Middle frontal gyrus (tissue), 1 donor: ENCODE results near the gene TACC2.
"Not testable (repeated sequence)": the region's sequence is repeated elsewhere in the genome, so short reads cannot be mapped to it uniquely, and the experiment has no call there.

ENCODE experiments used
- DNase-seq: peaks from one replicate; pipeline ENCODE4 v3.0.0-alpha.2; 2015; ENCODE audit warnings: low spot score; ENCODE audit errors: extremely low spot score

The TACC2 gene

GRCh38 chr10:121983852-121984251, 5.1 kb upstream of the TACC2 start:
- no peak for DNase-seq

- DNase-seq = no peak
Measured at GRCh38 chr10:121984463-121984862, 4.5 kb upstream of the TACC2 start.

- no peak for DNase-seq
Measured at GRCh38 chr10:121990015-121990677, 1.2 kb downstream of the TACC2 start.

GRCh38 chr10:121991727-121992126, 2.8 kb downstream of the TACC2 start:
- DNase-seq = not testable (repeated sequence)

- no peak for DNase-seq
Measured at GRCh38 chr10:121994429-121994941, 5.5 kb downstream of the TACC2 start.

- DNase-seq = no peak
Measured at GRCh38 chr10:121998462-121998861, 9.5 kb downstream of the TACC2 start.

- DNase-seq = no peak
Measured at GRCh38 chr10:121999301-121999700, 10.3 kb downstream of the TACC2 start.

- no peak for DNase-seq
Measured at GRCh38 chr10:122001698-122002097, 12.7 kb downstream of the TACC2 start.

- no peak for DNase-seq
Measured at GRCh38 chr10:122007415-122007814, 18.5 kb downstream of the TACC2 start.

GRCh38 chr10:122010405-122011050, 21.6 kb downstream of the TACC2 start:
- DNase-seq = no peak

GRCh38 chr10:122012731-122013130, 23.8 kb downstream of the TACC2 start:
- DNase-seq = no peak

GRCh38 chr10:122013311-122013780, 24.4 kb downstream of the TACC2 start:
- no peak for DNase-seq

GRCh38 chr10:122014652-122015248, 25.8 kb downstream of the TACC2 start:
- no peak for DNase-seq

GRCh38 chr10:122017926-122018325, 29.0 kb downstream of the TACC2 start:
- not testable (repeated sequence) for DNase-seq

GRCh38 chr10:122018491-122018890, 29.5 kb downstream of the TACC2 start:
- no peak for DNase-seq

- no peak for DNase-seq
Measured at GRCh38 chr10:122018951-122019413, 30.0 kb downstream of the TACC2 start.

- DNase-seq = no peak
Measured at GRCh38 chr10:122019414-122019975, 30.5 kb downstream of the TACC2 start.

- DNase-seq = no peak
Measured at GRCh38 chr10:122020226-122020625, 31.3 kb downstream of the TACC2 start.

GRCh38 chr10:122021379-122021778, 32.4 kb downstream of the TACC2 start:
- no peak for DNase-seq

- no peak for DNase-seq
Measured at GRCh38 chr10:122021828-122022227, 32.9 kb downstream of the TACC2 start.

- DNase-seq = no peak
Measured at GRCh38 chr10:122022276-122022675, 33.3 kb downstream of the TACC2 start.

- DNase-seq = not testable (repeated sequence)
Measured at GRCh38 chr10:122023257-122023656, 34.3 kb downstream of the TACC2 start.
